Lower leg skin (tissue), 3 donors: ENCODE data around the gene NPTN.

Source experiments
- CTCF ChIP-seq, 3 donors: fragments of 450-650 bp; IDR thresholded peaks; one replicate each; pipeline ENCODE4 v1.5.1; 2016; ENCODE audit warnings: antibody characterized with exemption in 3 of 3, mild to moderate bottlenecking in 3 of 3, moderate library complexity in 2 of 3
- POLR2A ChIP-seq, 2 donors: fragments of 450-650 bp; IDR thresholded peaks; one replicate each; pipeline ENCODE4 v1.6.1; 2016 to 2017; ENCODE audit warnings: antibody characterized with exemption in 2 of 2, mild to moderate bottlenecking in 1 of 2, moderate library complexity in 1 of 2

GRCh38 chr15:73596174-73596573, 37.0 kb downstream of the NPTN start:
- no peak for TF ChIP-seq CTCF (IDR thresholded peaks at IDR 0.05)
- no peak for TF ChIP-seq POLR2A (IDR thresholded peaks at IDR 0.05)
